H1 (cell line): ENCODE results near the gene SAP30L.

ENCODE experiments used
- NRF1 ChIP-seq: IDR thresholded peaks from 2 replicates; pipeline ENCODE4 v1.6.1; 2011; ENCODE audit warnings: mild to moderate bottlenecking, low read depth, low read length, improper control_type of control experiment
- POLR2A ChIP-seq, 2 experiments: IDR thresholded peaks; 1 replicate in 1 of 2; 2 replicates in 1 of 2; pipeline ENCODE4 v1.6.1; 2011; ENCODE audit warnings: low read depth in 2 of 2, low read length in 2 of 2, mild to moderate bottlenecking in 2 of 2; ENCODE audit errors: control extremely low read depth in 1 of 2
- RAD21 ChIP-seq, 2 experiments: IDR thresholded peaks in 1 of 2; conservative IDR thresholded peaks in 1 of 2; 2 replicates each; pipeline ENCODE4 v1.6.1; 2011; ENCODE audit warnings: low read depth in 2 of 2, low read length in 2 of 2, improper control_type of control experiment in 1 of 2, inconsistent platforms in 1 of 2, mild to moderate bottlenecking in 1 of 2, moderate library complexity in 1 of 2
- RFX5 ChIP-seq: IDR thresholded peaks from 2 replicates; pipeline ENCODE4 v1.6.1; 2011; ENCODE audit warnings: low read depth, low read length, improper control_type of control experiment, borderline replicate concordance
- SRF ChIP-seq: IDR thresholded peaks from 2 replicates; pipeline ENCODE4 v1.6.1; 2011; ENCODE audit warnings: mild to moderate bottlenecking, low read depth, low read length, moderate library complexity
- TAF1 ChIP-seq: IDR thresholded peaks from 2 replicates; pipeline ENCODE4 v1.6.1; 2011; ENCODE audit warnings: mild to moderate bottlenecking, low read depth, low read length
- TF ChIP-seq, protein P1 (sequence below), 3 experiments: IDR thresholded peaks; 1 replicate in 2 of 3; 2 replicates in 1 of 3; pipeline versions ENCODE4 v1.5.1 to v1.6.1; 2011; ENCODE audit warnings: low read length in 3 of 3, mild to moderate bottlenecking in 3 of 3, inconsistent platforms in 2 of 3, low read depth in 1 of 3, moderate library complexity in 1 of 3; ENCODE audit not compliant: insufficient read depth in 1 of 3; ENCODE audit errors: control extremely low read depth in 1 of 3
- TF ChIP-seq, protein P2 (sequence below): IDR thresholded peaks from 2 replicates; pipeline ENCODE4 v1.6.1; 2011; ENCODE audit warnings: low read length, improper control_type of control experiment
- TF ChIP-seq, protein P3 (sequence below): IDR thresholded peaks from 2 replicates; pipeline ENCODE4 v1.6.1; 2012; ENCODE audit warnings: inconsistent platforms

DNA sequence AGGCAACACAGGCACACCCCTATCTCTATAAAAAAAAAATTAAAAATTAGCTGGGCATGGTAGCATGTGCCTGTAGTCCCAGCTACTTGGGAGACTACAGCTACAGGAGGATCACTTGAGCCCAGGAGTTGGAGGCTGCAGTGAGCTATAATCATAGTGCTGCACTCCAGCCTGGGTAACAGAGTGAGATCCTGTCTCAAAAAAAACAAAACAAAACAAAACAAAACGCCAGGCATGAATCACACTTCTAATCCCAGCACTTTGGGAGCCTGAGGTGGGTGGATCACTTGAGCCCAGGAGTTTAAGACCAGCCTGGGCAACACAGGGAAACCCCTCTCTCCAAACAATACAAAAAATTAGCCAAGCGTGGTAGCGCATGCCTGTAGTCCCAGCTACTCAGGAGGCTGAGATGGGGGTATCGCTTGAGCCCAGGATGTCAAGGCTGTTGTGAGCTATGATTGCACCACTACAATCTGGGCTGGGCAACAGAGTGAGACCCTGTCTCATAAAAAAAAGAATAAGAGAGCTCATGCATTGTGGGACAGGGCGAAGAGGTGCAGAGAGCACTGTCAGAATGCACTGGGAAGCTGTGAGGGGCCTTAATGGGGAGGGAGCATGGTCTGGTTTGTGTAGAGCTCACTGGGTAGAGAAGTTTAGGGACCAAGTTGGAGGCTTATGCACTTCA is 8.4 kb upstream of the SAP30L start:
- no peak for TF ChIP-seq RAD21 (IDR thresholded peaks at IDR 0.05 in 1 of 2, conservative IDR thresholded peaks at IDR 0.05 in 1 of 2; ENCODE audit: low read depth in 2 of 2, low read length in 2 of 2)
- no peak for TF ChIP-seq POLR2A (IDR thresholded peaks at IDR 0.05; ENCODE audit: control extremely low read depth in 1 of 2, low read depth in 2 of 2, low read length in 2 of 2)
- TF ChIP-seq SRF: no peak
- TF ChIP-seq, protein P1, sequence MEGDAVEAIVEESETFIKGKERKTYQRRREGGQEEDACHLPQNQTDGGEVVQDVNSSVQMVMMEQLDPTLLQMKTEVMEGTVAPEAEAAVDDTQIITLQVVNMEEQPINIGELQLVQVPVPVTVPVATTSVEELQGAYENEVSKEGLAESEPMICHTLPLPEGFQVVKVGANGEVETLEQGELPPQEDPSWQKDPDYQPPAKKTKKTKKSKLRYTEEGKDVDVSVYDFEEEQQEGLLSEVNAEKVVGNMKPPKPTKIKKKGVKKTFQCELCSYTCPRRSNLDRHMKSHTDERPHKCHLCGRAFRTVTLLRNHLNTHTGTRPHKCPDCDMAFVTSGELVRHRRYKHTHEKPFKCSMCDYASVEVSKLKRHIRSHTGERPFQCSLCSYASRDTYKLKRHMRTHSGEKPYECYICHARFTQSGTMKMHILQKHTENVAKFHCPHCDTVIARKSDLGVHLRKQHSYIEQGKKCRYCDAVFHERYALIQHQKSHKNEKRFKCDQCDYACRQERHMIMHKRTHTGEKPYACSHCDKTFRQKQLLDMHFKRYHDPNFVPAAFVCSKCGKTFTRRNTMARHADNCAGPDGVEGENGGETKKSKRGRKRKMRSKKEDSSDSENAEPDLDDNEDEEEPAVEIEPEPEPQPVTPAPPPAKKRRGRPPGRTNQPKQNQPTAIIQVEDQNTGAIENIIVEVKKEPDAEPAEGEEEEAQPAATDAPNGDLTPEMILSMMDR (IDR thresholded peaks at IDR 0.05; ENCODE audit: control extremely low read depth in 1 of 3, insufficient read depth in 1 of 3, low read depth in 1 of 3, low read length in 3 of 3): no peak
- TF ChIP-seq, protein P2, sequence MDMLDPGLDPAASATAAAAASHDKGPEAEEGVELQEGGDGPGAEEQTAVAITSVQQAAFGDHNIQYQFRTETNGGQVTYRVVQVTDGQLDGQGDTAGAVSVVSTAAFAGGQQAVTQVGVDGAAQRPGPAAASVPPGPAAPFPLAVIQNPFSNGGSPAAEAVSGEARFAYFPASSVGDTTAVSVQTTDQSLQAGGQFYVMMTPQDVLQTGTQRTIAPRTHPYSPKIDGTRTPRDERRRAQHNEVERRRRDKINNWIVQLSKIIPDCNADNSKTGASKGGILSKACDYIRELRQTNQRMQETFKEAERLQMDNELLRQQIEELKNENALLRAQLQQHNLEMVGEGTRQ: no peak
- TF ChIP-seq TAF1: no peak
- TF ChIP-seq, protein P3, sequence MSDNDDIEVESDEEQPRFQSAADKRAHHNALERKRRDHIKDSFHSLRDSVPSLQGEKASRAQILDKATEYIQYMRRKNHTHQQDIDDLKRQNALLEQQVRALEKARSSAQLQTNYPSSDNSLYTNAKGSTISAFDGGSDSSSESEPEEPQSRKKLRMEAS: no peak
- TF ChIP-seq NRF1: no peak
- TF ChIP-seq RFX5: no peak
